PFSK-1 (cell line): ENCODE results near the gene RCN1.

ENCODE experiments used
- FOXP2 ChIP-seq: optimal IDR thresholded peaks from 2 replicates; pipeline ENCODE3; 2011; ENCODE audit warnings: borderline replicate concordance, control low read depth, inconsistent platforms; ENCODE audit not compliant: insufficient read depth; ENCODE audit errors: extremely low read length, extremely low read depth
- POLR2AphosphoS5 ChIP-seq: IDR thresholded peaks from 2 replicates; pipeline ENCODE4 v1.6.1; 2012; ENCODE audit warnings: low read depth, mild to moderate bottlenecking, control low read depth, low read length, moderate library complexity
- REST ChIP-seq, 2 experiments: IDR thresholded peaks; 2 replicates each; pipeline versions ENCODE4 v1.6.1 to v1.8.0; 2011 to 2012; ENCODE audit warnings: low read depth in 2 of 2, low read length in 2 of 2, control low read depth in 1 of 2, inconsistent platforms in 1 of 2, mild to moderate bottlenecking in 1 of 2, moderate library complexity in 1 of 2; ENCODE audit not compliant: insufficient read depth in 1 of 2
- SIN3A ChIP-seq: IDR thresholded peaks from 2 replicates; pipeline ENCODE4 v1.6.1; 2012; ENCODE audit warnings: mild to moderate bottlenecking, low read length, moderate library complexity, borderline replicate concordance; ENCODE audit not compliant: insufficient read depth
- TAF1 ChIP-seq: IDR thresholded peaks from 2 replicates; pipeline ENCODE4 v1.6.1; 2012; ENCODE audit warnings: low read length, control low read depth, borderline replicate concordance; ENCODE audit not compliant: insufficient read depth

GRCh38 chr11:32115446-32115845 lies 24.6 kb downstream of the RCN1 start:
- TF ChIP-seq TAF1, result no peak
- TF ChIP-seq POLR2AphosphoS5, result no peak
- no peak for TF ChIP-seq SIN3A
- TF ChIP-seq REST (IDR thresholded peaks at IDR 0.05; ENCODE audit: insufficient read depth in 1 of 2, low read depth in 2 of 2, low read length in 2 of 2), result no peak
- no peak for TF ChIP-seq FOXP2
